HG03575 (cell line): ENCODE data around the gene CLINT1.

ENCODE experiments used
- ATAC-seq: cut with Tn5 transposase; IDR thresholded peaks from one replicate; pipeline ENCODE4 v1.9.1; 2021; ENCODE audit not compliant: unreplicated experiment, insufficient number of reproducible peaks, low FRiP score; ENCODE audit errors: extremely low read depth

CLINT1 gene

DNA sequence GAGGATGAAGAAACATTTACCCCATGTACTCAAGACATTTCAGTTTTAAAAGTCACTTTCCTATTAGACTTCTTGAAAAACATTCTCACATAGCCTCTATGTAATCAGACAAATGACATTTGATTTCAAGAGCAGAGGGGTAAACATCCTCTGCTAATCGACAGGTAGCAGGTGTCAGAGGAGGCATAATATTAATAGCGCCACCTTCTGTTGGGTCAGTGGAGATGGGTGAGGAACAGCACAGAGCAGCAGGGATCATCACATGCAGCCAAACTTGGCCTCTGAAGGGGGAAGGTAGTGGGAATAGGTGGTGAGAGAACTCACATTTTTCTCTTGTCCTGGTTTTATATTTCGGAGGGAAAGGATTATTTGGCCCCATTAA is 118.7 kb downstream of the CLINT1 start:
- no peak for ATAC-seq

DNA sequence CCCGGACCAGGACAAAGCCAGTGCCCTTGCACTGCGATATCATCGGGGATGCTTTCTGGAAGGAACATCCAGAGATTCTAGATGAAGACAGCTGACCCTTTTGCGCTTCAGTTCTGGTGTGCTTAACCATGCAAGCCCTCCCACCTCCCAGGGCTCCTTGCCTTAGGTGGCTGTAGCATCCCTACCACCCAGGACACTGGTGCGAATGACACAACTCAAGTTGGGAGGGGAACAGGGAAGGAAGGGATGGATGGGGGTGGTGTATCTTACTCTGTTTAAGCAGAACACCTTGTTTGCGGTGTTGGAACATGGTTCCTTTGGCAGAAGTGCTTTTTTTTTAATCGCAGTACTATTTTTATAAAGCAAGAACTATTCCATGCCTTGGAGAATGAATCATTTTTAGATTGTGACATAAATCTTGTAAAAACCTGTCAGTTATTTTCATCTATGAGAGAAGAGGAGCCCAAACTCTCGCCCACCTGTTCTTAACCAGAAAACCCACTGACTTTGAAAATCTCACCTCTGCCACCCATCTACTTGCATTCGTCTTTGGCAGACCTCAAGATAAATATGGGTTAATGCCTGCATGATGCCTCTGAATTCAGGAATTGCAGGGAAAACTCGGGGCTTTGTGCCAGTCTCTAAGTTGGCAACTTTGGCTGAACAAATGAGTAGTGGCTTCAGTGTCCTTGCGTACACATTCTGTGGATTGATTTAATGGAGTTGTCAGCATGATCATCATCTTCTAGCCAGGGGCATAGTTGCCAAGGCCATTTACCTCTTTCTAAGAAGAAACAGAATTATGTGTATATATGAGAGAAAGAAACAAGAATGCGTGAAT is 119.3 kb downstream of the CLINT1 start:
- ATAC-seq, result no peak

DNA sequence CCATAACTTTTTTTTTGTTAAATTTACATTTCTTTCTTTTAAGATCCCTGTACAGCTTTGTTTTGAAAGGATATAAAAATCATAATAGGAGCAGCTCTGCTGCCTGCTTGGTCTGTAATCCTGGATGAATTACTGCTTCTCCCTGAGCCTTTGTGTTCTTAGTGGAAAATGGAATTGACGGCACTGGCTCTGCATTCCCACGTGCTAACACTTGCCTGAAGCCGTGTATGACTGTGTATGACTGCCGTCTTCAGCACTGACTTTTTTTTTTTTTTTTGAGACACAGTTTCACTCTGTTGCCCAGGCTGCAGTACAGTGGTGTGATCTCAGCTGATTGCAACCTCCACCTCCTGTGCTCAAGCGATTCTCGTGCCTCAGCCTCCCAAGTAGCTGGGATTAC is 123.0 kb downstream of the CLINT1 start:
- no peak for ATAC-seq
